Kidney (tissue), 14 donors: ENCODE data around the gene TTC7B. TPM values are rescaled to one million over a fixed set of nuclear protein-coding genes. Genes with fewer than 3 reads are reported as not detected.
A peak's percentile ranks its signal among the peaks of the same experiment; 100 is the strongest.

Experiments used
- DNase-seq, 5 donors: peaks; one replicate each; pipeline ENCODE4 v3.0.0-alpha.2; 2013 to 2020
- FAIRE-seq: peaks from 2 replicates; lab custom pipeline; 2012; peaks lifted over from hg19 to GRCh38; lab: Jason Lieb, UNC
- H3K27ac ChIP-seq, 2 donors: one replicate each; pipeline ENCODE4 v1.7.0; 2013; ENCODE audit warnings: low read depth in 2 of 2, low read length in 2 of 2, inconsistent platforms in 1 of 2
- H3K27me3 ChIP-seq: one replicate; pipeline ENCODE4 v1.7.1; 2013; ENCODE audit warnings: low read length, inconsistent platforms; ENCODE audit not compliant: control insufficient read depth, insufficient read depth
- H3K36me3 ChIP-seq, 3 donors: one replicate each; pipeline versions ENCODE4 v1.7.0 to v1.7.1; 2013; ENCODE audit warnings: low read length in 3 of 3, control low read depth in 1 of 3, inconsistent platforms in 1 of 3; ENCODE audit not compliant: insufficient read depth in 3 of 3, control insufficient read depth in 2 of 3
- H3K4me1 ChIP-seq, 3 donors: one replicate each; pipeline versions ENCODE4 v1.7.0 to v1.7.1; 2013; ENCODE audit warnings: low read length in 3 of 3, inconsistent platforms in 1 of 3, low read depth in 1 of 3; ENCODE audit not compliant: control insufficient read depth in 2 of 3, insufficient read depth in 2 of 3
- H3K4me3 ChIP-seq, 3 donors: one replicate each; pipeline versions ENCODE4 v1.7.0 to v1.8.1; 2013; ENCODE audit warnings: low read length in 3 of 3, control low read depth in 1 of 3, inconsistent platforms in 1 of 3
- H3K9ac ChIP-seq, 3 donors: one replicate each; pipeline versions ENCODE4 v1.7.0 to v1.7.1; 2013; ENCODE audit warnings: low read length in 3 of 3, control low read depth in 1 of 3, inconsistent platforms in 1 of 3
- H3K9me3 ChIP-seq, 3 donors: one replicate each; pipeline versions ENCODE4 v1.7.0 to v1.7.1; 2013; ENCODE audit warnings: low read length in 3 of 3, control low read depth in 1 of 3, inconsistent platforms in 1 of 3; ENCODE audit not compliant: control insufficient read depth in 2 of 3, insufficient read depth in 1 of 3
- CTCF ChIP-seq: IDR thresholded peaks from 3 replicates; pipeline ENCODE4 v1.5.1; 2012; ENCODE audit warnings: mild to moderate bottlenecking, moderate library complexity, borderline replicate concordance; ENCODE audit not compliant: insufficient read depth; ENCODE audit errors: extremely low read depth
- intact Hi-C: fragments of 100-400 bp; cut with DNase I; formaldehyde crosslinking; loops from one replicate; pipeline ENCODE4 v1.11.1; 2022
- polyA plus RNA-seq: library from polyadenylated mRNA; stranded (reverse); fragments of 350-450 nt; fragmentation: Illumina TruSeq; extraction: RNeasy Lipid Tissue Mini Kit (QIAGEN cat#74804); gene quantifications from one replicate; pipeline ENCODE4 v1.2.3, GENCODE V29; 2014; ENCODE audit warnings: low read depth, low replicate concordance; ENCODE audit not compliant: insufficient read depth
- total RNA-seq: library from RNA; stranded (reverse); fragmentation: NEBNext Ultra II Directional; extraction: Animal tissue kit (Norgen Biotek cat#: 25700); gene quantifications from one replicate; pipeline ENCODE4 v1.2.1, GENCODE V29; 2021
- donor health status: control.
- donor health status: control.
- donor health status: control.
- donor health status: control.
- donor health status: control.
- donor health status: DM: yes; HTN: yes; CAD: no.
- donor health status: Normal renal cell carcinoma (clear cell type).

The TTC7B gene
- total and polyA plus RNA-seq, 2 donors from 2014 or later: 23.4 to 48.3 TPM

GRCh38 chr14:90555126-90556011, 260.9 kb downstream of the TTC7B start:
- peak overlapping the region in 1 of 3 donors; percentile 31 for H3K9ac ChIP-seq
- peak overlapping the region in 1 of 2 donors; percentile 5 for H3K27ac ChIP-seq
- DNase-seq (peak in 1 of 5 donors; percentile 68), FAIRE-seq (no peak)
- intact Hi-C loops: no loop called here
- no peaks in the 10 kb centered on the region for H3K27me3 ChIP-seq
- peaks cover 0 to 10% (median 3%) of the 10 kb centered on the region in 3 donors for H3K4me1 ChIP-seq
- TF ChIP-seq CTCF: no peak
- H3K36me3 ChIP-seq: no peaks in the 10 kb centered on the region
- no peaks in the 10 kb centered on the region for H3K9me3 ChIP-seq
- H3K4me3 ChIP-seq: peak overlapping the region in 1 of 3 donors; percentile 48

GRCh38 chr14:90554341-90554740, 261.9 kb downstream of the TTC7B start:
- Histone ChIP-seq H3K9ac (no peak overlapping the region), H3K9me3 (no peaks in the 10 kb centered on the region), H3K27ac (no peak overlapping the region)

GRCh38 chr14:90553921-90554336, 262.3 kb downstream of the TTC7B start:
- FAIRE-seq (no peak), DNase-seq (peak in 1 of 5 donors; percentile 66)
- intact Hi-C loops: no loop called here
- Histone ChIP-seq H3K4me1 (peaks cover 0 to 10% (median 3%) of the 10 kb centered on the region in 3 donors), H3K9me3 (no peaks in the 10 kb centered on the region), H3K4me3 (no peak overlapping the region), H3K9ac (no peak overlapping the region), H3K36me3 (no peaks in the 10 kb centered on the region), H3K27me3 (no peaks in the 10 kb centered on the region), H3K27ac (no peak overlapping the region)
- TF ChIP-seq CTCF: no peak

More at GRCh38 chr14:90554341-90554740, 261.9 kb downstream of the TTC7B start:
- FAIRE-seq (no peak), DNase-seq (peak in 1 of 5 donors; percentile 70)
- Histone ChIP-seq H3K4me1 (peaks cover 0 to 10% (median 3%) of the 10 kb centered on the region in 3 donors), H3K4me3 (no peak overlapping the region), H3K27me3 (no peaks in the 10 kb centered on the region), H3K36me3 (no peaks in the 10 kb centered on the region)
- TF ChIP-seq CTCF: no peak
- intact Hi-C loops: no loop called here
